Colonic mucosa (tissue), 4 donors: ENCODE measurements around the gene TMEM38B. TPM values are rescaled to one million over a fixed set of nuclear protein-coding genes. Genes with fewer than 3 reads are reported as not detected.
A peak's percentile ranks its signal among the peaks of the same experiment; 100 is the strongest.

Source experiments
- DNase-seq: peaks from one replicate; pipeline ENCODE4 v3.0.0-alpha.2; 2020
- H3K27ac ChIP-seq: fragments of 200-600 bp; one replicate; pipeline ENCODE4 v1.8.0; 2021
- H3K27me3 ChIP-seq: fragments of 200-600 bp; one replicate; pipeline ENCODE4 v1.8.0; 2021
- H3K36me3 ChIP-seq: fragments of 200-600 bp; one replicate; pipeline ENCODE4 v1.8.0; 2021
- H3K4me1 ChIP-seq: fragments of 200-600 bp; one replicate; pipeline ENCODE4 v1.8.0; 2021; ENCODE audit warnings: mild to moderate bottlenecking
- H3K4me3 ChIP-seq: fragments of 200-600 bp; one replicate; pipeline ENCODE4 v1.8.0; 2021
- H3K9ac ChIP-seq, 2 donors: one replicate each; pipeline ENCODE4 v1.7.0; 2013; ENCODE audit warnings: control low read depth in 2 of 2, low read depth in 2 of 2, low read length in 2 of 2
- H3K9me3 ChIP-seq: fragments of 200-600 bp; one replicate; pipeline ENCODE4 v1.8.0; 2021
- CTCF ChIP-seq: fragments of 200-600 bp; IDR thresholded peaks from one replicate; pipeline ENCODE4 v1.8.0; 2022; ENCODE audit warnings: antibody characterized with exemption, mild to moderate bottlenecking
- intact Hi-C: fragments of 100-400 bp; cut with DNase I; formaldehyde crosslinking; loops from one replicate; pipeline ENCODE4 v1.14.1; 2022
- total RNA-seq, 2 donors: library from RNA; stranded (reverse); fragmentation: NEBNext Ultra II Directional in 1 of 2; extraction: Animal tissue kit (Norgen Biotek cat#: 25700) in 1 of 2; gene quantifications; one replicate each; pipeline ENCODE4 v1.2.1, GENCODE V29; 2021
- donor health status: healthy.
- donor health status: DM: no; HTN: no; CAD: no.
- donor health status: DM: no; HTN: no; CAD: no.

Gene TMEM38B
- total RNA-seq, 2 donors from 2014 or later: 28.5 to 38.2 TPM

- Histone ChIP-seq H3K27ac (no peak overlapping the region), H3K27me3 (no peaks in the 10 kb centered on the region), H3K9me3 (no peaks in the 10 kb centered on the region), H3K4me1 (no peaks in the 10 kb centered on the region), H3K9ac (no peak overlapping the region), H3K36me3 (no peaks in the 10 kb centered on the region), H3K4me3 (no peak overlapping the region)
- intact Hi-C loops: no loop called here
- TF ChIP-seq CTCF: no peak
- no peak for DNase-seq
These were observed 17.9 kb upstream of the TMEM38B start for GRCh38 chr9:105676351-105676923.

GRCh38 chr9:105678163-105678562 is 16.2 kb upstream of the TMEM38B start:
- Histone ChIP-seq H3K4me3 (no peak overlapping the region), H3K27me3 (no peaks in the 10 kb centered on the region), H3K36me3 (no peaks in the 10 kb centered on the region), H3K9me3 (no peaks in the 10 kb centered on the region), H3K4me1 (no peaks in the 10 kb centered on the region), H3K27ac (no peak overlapping the region), H3K9ac (no peak overlapping the region)
- intact Hi-C loops: no loop called here
- TF ChIP-seq CTCF: no peak
- no peak for DNase-seq

GRCh38 chr9:105678781-105679180 is 15.6 kb upstream of the TMEM38B start:
- Histone ChIP-seq H3K27ac (no peak overlapping the region), H3K9me3 (no peaks in the 10 kb centered on the region), H3K4me3 (no peak overlapping the region), H3K36me3 (no peaks in the 10 kb centered on the region), H3K4me1 (no peaks in the 10 kb centered on the region), H3K9ac (no peak overlapping the region), H3K27me3 (no peaks in the 10 kb centered on the region)
- DNase-seq: no peak
- TF ChIP-seq CTCF: no peak
- intact Hi-C loops: no loop called here

- no peaks in the 10 kb centered on the region for H3K27me3 ChIP-seq
- H3K9ac ChIP-seq: no peak overlapping the region
- H3K36me3 ChIP-seq: no peaks in the 10 kb centered on the region
- H3K4me3 ChIP-seq: no peak overlapping the region
- DNase-seq: peak; percentile 51
- no peaks in the 10 kb centered on the region for H3K9me3 ChIP-seq
- intact Hi-C loops: no loop called here
- TF ChIP-seq CTCF: no peak
- no peaks in the 10 kb centered on the region for H3K4me1 ChIP-seq
- H3K27ac ChIP-seq: no peak overlapping the region
These were observed 14.9 kb upstream of the TMEM38B start for GRCh38 chr9:105679257-105680022.

- intact Hi-C loops: no loop called here
- Histone ChIP-seq H3K36me3 (no peaks in the 10 kb centered on the region), H3K9me3 (no peaks in the 10 kb centered on the region), H3K9ac (no peak overlapping the region), H3K27ac (no peak overlapping the region), H3K4me1 (no peaks in the 10 kb centered on the region), H3K4me3 (no peak overlapping the region), H3K27me3 (no peaks in the 10 kb centered on the region)
- DNase-seq: no peak
- TF ChIP-seq CTCF: no peak
These were observed 13.0 kb upstream of the TMEM38B start for GRCh38 chr9:105681313-105681712.
